RPMI7951 (cell line): ENCODE results near the gene LRWD1. TPM values are rescaled to one million over a fixed set of nuclear protein-coding genes. Genes with fewer than 3 reads are reported as not detected.
"Not testable (repeated sequence)": the region's sequence is repeated elsewhere in the genome, so short reads cannot be mapped to it uniquely, and the experiment has no call there.

Experiments
- DNase-seq: peaks from one replicate; pipeline ENCODE4 v3.0.0-alpha.2; 2012; ENCODE audit warnings: low read depth
- total RNA-seq: library from RNA; depleted of rRNA; stranded (reverse); fragments of >200 nt; shearing (Covaris generic); gene quantifications from 2 replicates; pipeline ENCODE4 v1.2.3, GENCODE V29; 2014

LRWD1 gene
- total RNA-seq, 1 experiment from 2014 or later: 23.6 TPM

GRCh38 chr7:102468478-102469350 lies 3.9 kb downstream of the LRWD1 start:
- no peak for DNase-seq

DNA sequence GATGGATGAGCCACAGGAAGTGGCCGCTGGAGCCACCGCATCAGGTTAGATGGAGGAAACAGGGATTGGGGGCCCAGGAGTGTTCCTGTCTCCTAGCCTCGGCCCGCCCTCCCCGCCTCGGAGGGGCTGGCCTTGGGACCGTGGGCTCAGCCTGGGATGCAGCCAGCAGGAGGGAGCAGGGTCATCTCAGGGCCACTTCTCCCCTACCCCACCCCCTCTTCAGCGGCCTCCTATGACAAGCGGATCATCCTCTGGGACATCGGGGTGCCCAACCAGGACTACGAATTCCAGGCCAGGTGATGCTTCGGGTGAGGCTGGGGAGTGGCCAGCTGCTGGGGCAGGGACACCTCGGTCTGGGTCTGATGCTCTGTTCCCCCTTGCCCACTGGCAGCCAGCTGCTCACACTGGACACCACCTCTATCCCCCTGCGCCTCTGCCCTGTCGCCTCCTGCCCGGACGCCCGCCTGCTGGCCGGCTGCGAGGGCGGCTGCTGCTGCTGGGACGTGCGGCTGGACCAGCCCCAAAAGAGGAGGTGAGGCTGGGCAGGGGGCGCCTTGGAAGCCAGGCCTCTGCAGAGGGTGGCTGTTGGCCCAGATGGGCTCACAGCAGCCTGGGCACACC lies 4.7 kb downstream of the LRWD1 start:
- DNase-seq: no peak

GRCh38 chr7:102469972-102470825 lies 5.4 kb downstream of the LRWD1 start:
- no peak for DNase-seq

DNA sequence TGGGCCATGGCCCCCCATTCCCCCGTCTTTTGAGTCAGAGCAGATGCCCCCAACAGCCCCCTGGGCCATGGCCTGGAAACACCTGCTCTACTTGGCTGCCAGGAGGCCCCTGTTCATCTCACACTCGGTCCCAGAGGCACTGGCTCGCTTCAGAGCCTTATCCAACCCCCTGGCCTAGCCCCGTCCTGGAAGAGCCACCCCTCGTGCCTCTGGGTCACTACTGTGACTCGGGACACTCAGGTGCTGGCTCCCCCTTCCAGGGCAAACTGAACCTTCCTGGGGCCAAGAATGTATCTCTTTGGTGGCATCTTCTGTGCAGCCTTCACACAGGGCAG lies 7.0 kb downstream of the LRWD1 start:
- no peak for DNase-seq

- no peak for DNase-seq
Measured at GRCh38 chr7:102472126-102473041, 7.6 kb downstream of the LRWD1 start.

DNA sequence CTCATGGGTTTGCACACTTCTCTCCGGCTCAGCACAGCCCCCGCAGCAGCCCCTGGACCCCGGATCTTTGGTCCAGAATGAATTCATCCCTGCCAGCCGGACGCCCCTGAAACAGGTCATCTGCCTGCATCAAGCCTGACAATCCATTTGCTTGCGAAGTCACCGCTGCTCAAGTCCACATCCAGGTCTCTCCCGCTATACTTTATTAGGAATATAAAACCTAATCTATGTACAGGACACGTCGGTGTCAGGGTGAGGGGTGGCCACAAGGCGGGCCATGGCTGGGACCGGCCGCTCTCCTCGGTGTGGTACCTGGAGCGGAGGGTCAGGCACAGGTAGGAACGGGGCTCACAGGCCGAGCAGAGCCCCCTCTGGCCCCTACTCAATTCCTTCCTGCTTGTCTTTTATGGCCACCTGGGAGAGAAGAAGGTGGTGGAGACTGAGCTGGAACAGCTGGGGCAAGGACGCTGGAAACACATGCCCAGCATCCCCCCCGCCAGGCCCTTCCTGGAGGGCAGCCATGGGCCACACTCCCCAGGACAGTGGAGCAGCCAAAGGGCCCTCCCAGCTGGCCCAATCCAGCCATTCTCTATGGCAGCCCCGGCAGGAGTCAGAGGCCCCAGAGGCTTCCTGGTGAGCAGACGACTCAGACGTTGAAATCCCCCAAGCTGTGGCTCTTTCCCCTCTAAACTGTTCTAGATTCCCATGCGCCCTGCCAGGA lies 8.6 kb downstream of the LRWD1 start:
- DNase-seq: no peak

- not testable (repeated sequence) for DNase-seq
Measured at GRCh38 chr7:102474116-102474515, 9.3 kb downstream of the LRWD1 start.

GRCh38 chr7:102474736-102475435 lies 10.1 kb downstream of the LRWD1 start:
- peak; percentile 56 for DNase-seq

GRCh38 chr7:102478314-102479208 lies 13.8 kb downstream of the LRWD1 start, which contains the start of gene POLR2J:
Gene POLR2J (minus strand): TSS chr7:102478922. CDS start chr7:102478860, 62 bp downstream.
- peak; percentile 84 for DNase-seq

- not testable (repeated sequence) for DNase-seq
Measured at GRCh38 chr7:102479209-102479584, 14.4 kb downstream of the LRWD1 start.

- not testable (repeated sequence) for DNase-seq
Measured at GRCh38 chr7:102479982-102480637, 15.3 kb downstream of the LRWD1 start.

GRCh38 chr7:102481962-102482361 lies 17.2 kb downstream of the LRWD1 start:
- not testable (repeated sequence) for DNase-seq

- not testable (repeated sequence) for DNase-seq
Measured at GRCh38 chr7:102484317-102484716, 19.5 kb downstream of the LRWD1 start.

GRCh38 chr7:102490529-102491075 lies 25.8 kb downstream of the LRWD1 start:
- not testable (repeated sequence) for DNase-seq

GRCh38 chr7:102493220-102493935 lies 28.6 kb downstream of the LRWD1 start:
- not testable (repeated sequence) for DNase-seq

GRCh38 chr7:102494026-102494425 lies 29.2 kb downstream of the LRWD1 start:
- DNase-seq: not testable (repeated sequence)

DNA sequence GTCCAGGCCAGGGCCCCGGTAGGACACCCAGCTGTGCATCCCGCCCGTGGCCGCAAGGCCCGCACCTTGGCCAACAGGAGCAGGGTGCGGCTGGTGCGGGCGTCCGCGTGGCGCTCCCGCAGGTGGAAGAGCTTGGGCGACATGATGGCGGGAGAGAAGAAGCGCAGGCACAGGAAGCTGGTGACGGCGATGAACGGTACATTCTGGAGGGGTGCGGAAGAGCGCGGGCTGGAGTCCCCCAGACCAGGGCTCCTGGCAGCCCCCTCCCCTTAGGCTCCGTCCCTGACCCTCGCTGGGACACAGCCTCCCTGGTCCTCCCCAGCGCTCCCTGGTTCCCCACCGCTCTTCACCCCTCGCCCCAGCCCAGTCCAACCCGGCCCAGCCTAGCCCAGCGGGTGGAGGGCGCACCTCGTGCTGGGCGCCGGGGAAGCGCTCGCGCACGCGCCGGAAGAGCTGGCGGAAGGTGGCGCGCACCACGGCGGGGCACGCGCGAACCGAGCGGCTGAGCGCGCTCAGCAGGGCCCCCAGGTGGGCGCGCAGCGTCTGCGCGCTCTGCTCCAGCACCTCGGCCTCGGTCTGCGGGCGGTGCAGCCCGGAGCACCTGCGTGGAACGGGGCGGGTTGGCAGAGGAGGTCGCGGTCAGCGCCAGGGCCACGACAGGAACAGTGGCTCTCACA lies 29.8 kb downstream of the LRWD1 start:
- DNase-seq: not testable (repeated sequence)
